GM12878 (cell line): ENCODE measurements around the gene OR5K3. TPM values are rescaled to one million over a fixed set of nuclear protein-coding genes. Genes with fewer than 3 reads are reported as not detected.

Experiments used
- ATAC-seq: fragments of 200-7000 bp; cut with Tn5 transposase; 3 replicates; pipeline ENCODE4 v1.9.1; 2020; ENCODE audit warnings: mild to moderate bottlenecking, moderate library complexity
- BruUV-seq: library from RNA; stranded (reverse); fragments of 400-500 nt; replicated peaks from 2 replicates; lab custom pipeline; 2021; lab: Mats Ljungman, UMichigan
- CTCF ChIA-PET: fragments of 300-600 bp; sonication (Branson Sonifier 250); formaldehyde crosslinking; extraction: SDS; loops from one replicate; lab custom pipeline; 2021; ENCODE audit warnings: inconsistent platforms; lab: Yijun Ruan, JAX
- POLR2A ChIA-PET: fragments of 350-600 bp; formaldehyde crosslinking; extraction: SDS; loops from one replicate; lab custom pipeline; 2021; ENCODE audit warnings: inconsistent platforms; lab: Charles Lee
- RAD21 ChIA-PET: fragments of 300-600 bp; sonication (Branson Sonifier 250); formaldehyde crosslinking; loops from one replicate; lab custom pipeline; 2023; ENCODE audit warnings: antibody characterized with exemption; ENCODE audit not compliant: unreplicated experiment; lab: Charles Lee
- SMC1A ChIA-PET: fragments of 300-600 bp; sonication (Branson Sonifier 250); formaldehyde crosslinking; loops from one replicate; lab custom pipeline; 2023; ENCODE audit not compliant: unreplicated experiment, uncharacterized antibody; lab: Charles Lee
- DNase-seq: peaks from one replicate; pipeline ENCODE4 v3.0.0-alpha.2; 2011; ENCODE audit warnings: low read depth, low spot score
- FAIRE-seq: peaks from 3 replicates; lab custom pipeline; 2011; peaks lifted over from hg19 to GRCh38; lab: Jason Lieb, UNC
- H2AFZ ChIP-seq: 2 replicates; pipeline ENCODE4 v1.6.0; 2011; ENCODE audit warnings: low read depth, low read length, control low read depth; ENCODE audit not compliant: control insufficient read depth
- H3K27ac ChIP-seq: 2 replicates; pipeline ENCODE4 v1.5.1; 2011; ENCODE audit warnings: control low read depth; ENCODE audit not compliant: control insufficient read depth, insufficient read depth
- H3K27me3 ChIP-seq, 2 experiments: replicated peaks in 1 of 2; 2 replicates each; pipeline versions ENCODE4 v1.6.0 to v1.6.1; 2011; ENCODE audit warnings: low read length in 1 of 2; ENCODE audit not compliant: control insufficient read depth in 2 of 2, insufficient read depth in 2 of 2
- H3K36me3 ChIP-seq, 2 experiments: 2 replicates each; pipeline ENCODE4 v1.5.1; 2011; ENCODE audit warnings: low read length in 1 of 2; ENCODE audit not compliant: control insufficient read depth in 2 of 2, insufficient read depth in 2 of 2
- H3K4me1 ChIP-seq: 2 replicates; pipeline ENCODE4 v1.6.1; 2011; ENCODE audit warnings: mild to moderate bottlenecking, low read length, moderate library complexity, mixed read lengths; ENCODE audit not compliant: control insufficient read depth, insufficient read depth
- H3K4me2 ChIP-seq: 2 replicates; pipeline ENCODE4 v1.6.0; 2011; ENCODE audit warnings: control low read depth; ENCODE audit not compliant: control insufficient read depth, insufficient read depth
- H3K4me3 ChIP-seq: fragments of 200-600 bp; sonication (generic); 2 replicates; pipeline ENCODE4 v1.5.1; 2016
- H3K79me2 ChIP-seq: 2 replicates; pipeline ENCODE4 v1.6.0; 2011; ENCODE audit warnings: low read length; ENCODE audit not compliant: control insufficient read depth, insufficient read depth
- H3K9ac ChIP-seq: 2 replicates; pipeline ENCODE4 v1.8.0; 2011; ENCODE audit warnings: low read length, control low read depth, mixed read lengths; ENCODE audit not compliant: control insufficient read depth, insufficient read depth
- H3K9me3 ChIP-seq: replicated peaks from 3 replicates; pipeline ENCODE4 v1.5.1; 2011; ENCODE audit warnings: mild to moderate bottlenecking, low read length; ENCODE audit not compliant: control insufficient read depth, insufficient read depth
- H4K20me1 ChIP-seq: 2 replicates; pipeline ENCODE4 v1.6.0; 2011; ENCODE audit not compliant: control insufficient read depth, insufficient read depth
- ATF2 ChIP-seq: IDR thresholded peaks from 2 replicates; pipeline ENCODE4 v1.6.1; 2012; ENCODE audit warnings: low read length, inconsistent platforms
- ATF3 ChIP-seq: IDR thresholded peaks from 2 replicates; pipeline ENCODE4 v1.6.1; 2011; ENCODE audit warnings: low read depth, mild to moderate bottlenecking, low read length, moderate library complexity, borderline replicate concordance; ENCODE audit errors: extremely low read depth
- BMI1 ChIP-seq: fragments of 450-650 bp; IDR thresholded peaks from 2 replicates; pipeline ENCODE4 v1.6.1; 2016; ENCODE audit warnings: mild to moderate bottlenecking, moderate library complexity, borderline replicate concordance
- FOXK2 ChIP-seq: fragments of 450-650 bp; IDR thresholded peaks from 2 replicates; pipeline ENCODE4 v1.6.1; 2017; ENCODE audit warnings: mild to moderate bottlenecking, moderate library complexity
- IKZF2 ChIP-seq, 2 experiments: fragments of 450-650 bp; IDR thresholded peaks; 2 replicates each; pipeline ENCODE4 v1.6.1; 2017; ENCODE audit warnings: mild to moderate bottlenecking in 2 of 2, moderate library complexity in 2 of 2
- MYB ChIP-seq: fragments of 150-350 bp; IDR thresholded peaks from 2 replicates; pipeline ENCODE4 v1.6.1; 2014; ENCODE audit warnings: mild to moderate bottlenecking, low read depth, low read length, borderline replicate concordance
- NBN ChIP-seq: fragments of 450-650 bp; IDR thresholded peaks from 2 replicates; pipeline ENCODE4 v1.6.1; 2016
- SIX5 ChIP-seq: IDR thresholded peaks from 2 replicates; pipeline ENCODE4 v1.6.1; 2011; ENCODE audit warnings: mild to moderate bottlenecking, low read depth, low read length, moderate library complexity; ENCODE audit not compliant: severe bottlenecking
- SMAD1 ChIP-seq: fragments of 450-650 bp; IDR thresholded peaks from 2 replicates; pipeline ENCODE4 v1.6.1; 2018; ENCODE audit warnings: mild to moderate bottlenecking, low read depth; ENCODE audit not compliant: partially characterized antibody
- SPI1 ChIP-seq: IDR thresholded peaks from 2 replicates; pipeline ENCODE4 v1.6.1; 2011; ENCODE audit warnings: low read depth, mild to moderate bottlenecking, low read length, moderate library complexity, borderline replicate concordance; ENCODE audit not compliant: insufficient read depth
- STAT1 ChIP-seq: fragments of 450-650 bp; conservative IDR thresholded peaks from 2 replicates; pipeline ENCODE4 v1.6.1; 2014; ENCODE audit warnings: antibody characterized with exemption, mild to moderate bottlenecking
- STAT3 ChIP-seq: IDR thresholded peaks from 2 replicates; pipeline ENCODE4 v1.6.1; 2011; ENCODE audit warnings: low read depth, low read length, improper control_type of control experiment
- USF1 ChIP-seq: IDR thresholded peaks from 2 replicates; pipeline ENCODE4 v1.6.1; 2011; ENCODE audit warnings: borderline replicate concordance, low read depth, mild to moderate bottlenecking, moderate library complexity, mixed read lengths, low read length; ENCODE audit not compliant: insufficient read depth; ENCODE audit errors: extremely low read length
- WGBS: methylation state at CpG from one replicate; pipeline ENCODE4 v1.1.6; 2016; ENCODE audit warnings: low lambda C conversion rate; ENCODE audit not compliant: insufficient replicate concordance, insufficient coverage; ENCODE audit errors: missing lambda C conversion rate; 5-methylcytosine and 5-hydroxymethylcytosine counted together
- in situ Hi-C: fragments of 300-500 bp; cut with MboI; formaldehyde crosslinking; loops from 9 replicates; pipeline ENCODE4 v1.14.3; 2018; ENCODE audit warnings: mixed read lengths
- intact Hi-C: fragments of 100-400 bp; cut with micrococcal nuclease; formaldehyde crosslinking; loops from one replicate; pipeline ENCODE4 v1.14.2; 2022; ENCODE audit not compliant: unreplicated experiment
- polyA plus RNA-seq, 11 experiments: library from polyadenylated mRNA; depleted of rRNA in 4 of 11; unstranded in 6 of 11; stranded (reverse) in 5 of 11; fragments of >200 nt; fragmentation: Nextera tagmentation in 4 of 11; fragmentation: Illumina TruSeq in 1 of 11; extraction: Ambion mirVana in 4 of 11; extraction: Trizol in 1 of 11; gene quantifications; 1 replicate in 1 of 11; 2 replicates in 10 of 11; pipeline versions ENCODE4 v1.2.1 to v1.2.3, GENCODE V29; 2011 to 2016; ENCODE audit warnings: inconsistent platforms in 2 of 11, missing spikeins in 2 of 11, low read depth in 1 of 11
- total RNA-seq, 4 experiments: library from RNA; depleted of rRNA in 3 of 4; stranded (reverse); fragments of >200 nt in 3 of 4; fragmentation: Illumina TruSeq in 1 of 4; extraction: Trizol in 1 of 4; gene quantifications; 2 replicates each; pipeline versions ENCODE4 v1.2.1 to v1.2.3, GENCODE V29; 2013 to 2021

The OR5K3 gene
- total and polyA plus RNA-seq, 10 of the 15 experiments (the other 5 are each of a cell fraction or from before 2014, with no cell fraction given): 1.6 TPM; not detected in 9

GRCh38 chr3:98353554-98353953 is 36.9 kb upstream of the OR5K3 start, which contains the start of gene OR5K4:
OR5K4 (plus strand) TSS chr3:98353854; CDS start chr3:98353854, 0 bp downstream.
- ChIA-PET SMC1A (no interaction called here), RAD21 (no interaction called here), CTCF (no interaction called here), POLR2A (no interaction called here)
- no peaks in the 10 kb centered on the region; the same call in 2 of the 3 replicates for H3K9me3 ChIP-seq
- no peaks in the 10 kb centered on the region for H3K36me3 ChIP-seq
- no peaks in the 10 kb centered on the region for H3K4me1 ChIP-seq
- no peak within 1 kb of the TSS for H3K4me3 ChIP-seq
- TF ChIP-seq STAT3: no peak
- TF ChIP-seq STAT1: no peak
- TF ChIP-seq SPI1: no peak
- no peak for TF ChIP-seq ATF3
- TF ChIP-seq SMAD1: no peak
- TF ChIP-seq ATF2: no peak
- no peak for TF ChIP-seq USF1
- TF ChIP-seq IKZF2 (IDR thresholded peaks at IDR 0.05): no peak
- no peak for TF ChIP-seq SIX5
- no peak for TF ChIP-seq MYB
- no peak for TF ChIP-seq BMI1
- TF ChIP-seq NBN: no peak
- no peak for TF ChIP-seq FOXK2
- no peak within 1 kb of the TSS for H3K27ac ChIP-seq
- intact Hi-C loops (no loop called here), in situ Hi-C loops (no loop called here)
- H3K4me2 ChIP-seq: no peak within 1 kb of the TSS
- ATAC-seq (no peak), DNase-seq (no peak), FAIRE-seq (no peak)
- 48% methylated on average over 2 of the region's 2 CpGs for WGBS
- no peaks in the 10 kb centered on the region for H3K27me3 ChIP-seq
- H4K20me1 ChIP-seq: no peaks in the 10 kb centered on the region
- H3K9ac ChIP-seq: no peak within 1 kb of the TSS
- H2AFZ ChIP-seq: no peak within 1 kb of the TSS
- no TSS peak for BruUV-seq
- no peaks in the 10 kb centered on the region for H3K79me2 ChIP-seq
